ENCODE data around the gene ACTBL2.

Gene ACTBL2

GRCh38 chr5:57442080-57442839 is 40.4 kb downstream of the ACTBL2 start:
- no peak overlapping the region for H3K9ac ChIP-seq (ENCODE audit: low read length)
- no peak overlapping the region for H3K27ac ChIP-seq (ENCODE audit: low read depth, low read length)
- H3K9me3 ChIP-seq (ENCODE audit: low read length): no peaks in the 10 kb centered on the region
- H3K27me3 ChIP-seq (ENCODE audit: control insufficient read depth in 1 of 2, insufficient read depth in 2 of 2, low read length in 2 of 2): no peaks in the 10 kb centered on the region
- H3K4me1 ChIP-seq (ENCODE audit: insufficient read depth, low read length): peaks cover 5% of the 10 kb centered on the region
- H3K4me3 ChIP-seq (ENCODE audit: low read depth in 1 of 2, low read length in 2 of 2): no peak overlapping the region
- H3K36me3 ChIP-seq (ENCODE audit: insufficient read depth, low read length): no peaks in the 10 kb centered on the region

- Histone ChIP-seq H3K27me3 (ENCODE audit: control insufficient read depth in 1 of 2, insufficient read depth in 2 of 2, low read length in 2 of 2) (no peaks in the 10 kb centered on the region), H3K9ac (ENCODE audit: low read length) (no peak overlapping the region), H3K4me3 (ENCODE audit: low read depth in 1 of 2, low read length in 2 of 2) (no peak overlapping the region), H3K27ac (ENCODE audit: low read depth, low read length) (no peak overlapping the region), H3K9me3 (ENCODE audit: low read length) (no peaks in the 10 kb centered on the region), H3K36me3 (ENCODE audit: insufficient read depth, low read length) (no peaks in the 10 kb centered on the region), H3K4me1 (ENCODE audit: insufficient read depth, low read length) (peaks cover 5% of the 10 kb centered on the region)
Observed at GRCh38 chr5:57441557-57441956, 41.1 kb downstream of the ACTBL2 start.

GRCh38 chr5:57439601-57440000 is 43.0 kb downstream of the ACTBL2 start:
- Histone ChIP-seq H3K27me3 (ENCODE audit: control insufficient read depth in 1 of 2, insufficient read depth in 2 of 2, low read length in 2 of 2) (no peaks in the 10 kb centered on the region), H3K4me3 (ENCODE audit: low read depth in 1 of 2, low read length in 2 of 2) (no peak overlapping the region)

GRCh38 chr5:57437976-57438805 is 44.4 kb downstream of the ACTBL2 start:
- Histone ChIP-seq H3K4me1 (ENCODE audit: insufficient read depth, low read length) (no peaks in the 10 kb centered on the region), H3K9me3 (ENCODE audit: low read length) (no peaks in the 10 kb centered on the region), H3K36me3 (ENCODE audit: insufficient read depth, low read length) (no peaks in the 10 kb centered on the region), H3K27me3 (ENCODE audit: control insufficient read depth in 1 of 2, insufficient read depth in 2 of 2, low read length in 2 of 2) (no peaks in the 10 kb centered on the region), H3K27ac (ENCODE audit: low read depth, low read length) (no peak overlapping the region), H3K4me3 (ENCODE audit: low read depth in 1 of 2, low read length in 2 of 2) (no peak overlapping the region), H3K9ac (ENCODE audit: low read length) (no peak overlapping the region)

More at GRCh38 chr5:57439601-57440000, 43.0 kb downstream of the ACTBL2 start:
- no peaks in the 10 kb centered on the region for H3K4me1 ChIP-seq (ENCODE audit: insufficient read depth, low read length)
- H3K36me3 ChIP-seq (ENCODE audit: insufficient read depth, low read length): no peaks in the 10 kb centered on the region
- no peaks in the 10 kb centered on the region for H3K9me3 ChIP-seq (ENCODE audit: low read length)
- no peak overlapping the region for H3K27ac ChIP-seq (ENCODE audit: low read depth, low read length)
- no peak overlapping the region for H3K9ac ChIP-seq (ENCODE audit: low read length)

- no peak overlapping the region for H3K9ac ChIP-seq (ENCODE audit: low read length)
- no peaks in the 10 kb centered on the region for H3K4me1 ChIP-seq (ENCODE audit: insufficient read depth, low read length)
- H3K36me3 ChIP-seq (ENCODE audit: insufficient read depth, low read length): no peaks in the 10 kb centered on the region
- no peaks in the 10 kb centered on the region for H3K9me3 ChIP-seq (ENCODE audit: low read length)
- no peak overlapping the region for H3K27ac ChIP-seq (ENCODE audit: low read depth, low read length)
- no peaks in the 10 kb centered on the region for H3K27me3 ChIP-seq (ENCODE audit: control insufficient read depth in 1 of 2, insufficient read depth in 2 of 2, low read length in 2 of 2)
- no peak overlapping the region for H3K4me3 ChIP-seq (ENCODE audit: low read depth in 1 of 2, low read length in 2 of 2)
Observed at GRCh38 chr5:57436586-57436985, 46.0 kb downstream of the ACTBL2 start.

GRCh38 chr5:57435701-57436134 is 46.9 kb downstream of the ACTBL2 start:
- H3K36me3 ChIP-seq (ENCODE audit: insufficient read depth, low read length): no peaks in the 10 kb centered on the region
- no peak overlapping the region for H3K9ac ChIP-seq (ENCODE audit: low read length)
- H3K27me3 ChIP-seq (ENCODE audit: control insufficient read depth in 1 of 2, insufficient read depth in 2 of 2, low read length in 2 of 2): no peaks in the 10 kb centered on the region
- no peaks in the 10 kb centered on the region for H3K4me1 ChIP-seq (ENCODE audit: insufficient read depth, low read length)
- no peak overlapping the region for H3K4me3 ChIP-seq (ENCODE audit: low read depth in 1 of 2, low read length in 2 of 2)
- H3K27ac ChIP-seq (ENCODE audit: low read depth, low read length): no peak overlapping the region
- H3K9me3 ChIP-seq (ENCODE audit: low read length): no peaks in the 10 kb centered on the region

- Histone ChIP-seq H3K27ac (ENCODE audit: low read depth, low read length) (no peak overlapping the region), H3K9me3 (ENCODE audit: low read length) (no peaks in the 10 kb centered on the region), H3K4me3 (ENCODE audit: low read depth in 1 of 2, low read length in 2 of 2) (no peak overlapping the region), H3K27me3 (ENCODE audit: control insufficient read depth in 1 of 2, insufficient read depth in 2 of 2, low read length in 2 of 2) (no peaks in the 10 kb centered on the region), H3K4me1 (ENCODE audit: insufficient read depth, low read length) (no peaks in the 10 kb centered on the region), H3K9ac (ENCODE audit: low read length) (no peak overlapping the region), H3K36me3 (ENCODE audit: insufficient read depth, low read length) (no peaks in the 10 kb centered on the region)
Observed at GRCh38 chr5:57434683-57435082, 47.9 kb downstream of the ACTBL2 start.

GRCh38 chr5:57434227-57434640 is 48.4 kb downstream of the ACTBL2 start:
- no peak overlapping the region for H3K4me3 ChIP-seq (ENCODE audit: low read depth in 1 of 2, low read length in 2 of 2)
- H3K27me3 ChIP-seq (ENCODE audit: control insufficient read depth in 1 of 2, insufficient read depth in 2 of 2, low read length in 2 of 2): no peaks in the 10 kb centered on the region
- no peaks in the 10 kb centered on the region for H3K36me3 ChIP-seq (ENCODE audit: insufficient read depth, low read length)
- H3K4me1 ChIP-seq (ENCODE audit: insufficient read depth, low read length): no peaks in the 10 kb centered on the region
- H3K9ac ChIP-seq (ENCODE audit: low read length): no peak overlapping the region
- no peaks in the 10 kb centered on the region for H3K9me3 ChIP-seq (ENCODE audit: low read length)
- no peak overlapping the region for H3K27ac ChIP-seq (ENCODE audit: low read depth, low read length)

- Histone ChIP-seq H3K4me3 (ENCODE audit: low read depth in 1 of 2, low read length in 2 of 2) (no peak overlapping the region), H3K9ac (ENCODE audit: low read length) (no peak overlapping the region), H3K27ac (ENCODE audit: low read depth, low read length) (no peak overlapping the region), H3K4me1 (ENCODE audit: insufficient read depth, low read length) (no peaks in the 10 kb centered on the region), H3K27me3 (ENCODE audit: control insufficient read depth in 1 of 2, insufficient read depth in 2 of 2, low read length in 2 of 2) (no peaks in the 10 kb centered on the region), H3K36me3 (ENCODE audit: insufficient read depth, low read length) (no peaks in the 10 kb centered on the region), H3K9me3 (ENCODE audit: low read length) (no peaks in the 10 kb centered on the region)
Observed at GRCh38 chr5:57432876-57433275, 49.7 kb downstream of the ACTBL2 start.

- Histone ChIP-seq H3K27me3 (ENCODE audit: control insufficient read depth in 1 of 2, insufficient read depth in 2 of 2, low read length in 2 of 2) (no peaks in the 10 kb centered on the region), H3K9me3 (ENCODE audit: low read length) (no peaks in the 10 kb centered on the region), H3K4me1 (ENCODE audit: insufficient read depth, low read length) (no peaks in the 10 kb centered on the region), H3K27ac (ENCODE audit: low read depth, low read length) (no peak overlapping the region), H3K4me3 (ENCODE audit: low read depth in 1 of 2, low read length in 2 of 2) (no peak overlapping the region), H3K36me3 (ENCODE audit: insufficient read depth, low read length) (no peaks in the 10 kb centered on the region), H3K9ac (ENCODE audit: low read length) (no peak overlapping the region)
Observed at GRCh38 chr5:57431759-57432158, 50.9 kb downstream of the ACTBL2 start.

Measured in muscle layer of colon (tissue), 2 donors.